Fibroblast of lung (primary cell): ENCODE results near the gene SDK1. TPM values are rescaled to one million over a fixed set of nuclear protein-coding genes. Genes with fewer than 3 reads are reported as not detected.

Source experiments
- DNase-seq, 2 donors: peaks; one replicate each; pipeline versions ENCODE4 v3.0.0 to v3.0.0-alpha.2; 2010; ENCODE audit warnings: low read depth in 2 of 2
- H2AFZ ChIP-seq: 2 replicates; pipeline ENCODE4 v1.5.1; 2012; ENCODE audit warnings: low read length, control low read depth, inconsistent platforms
- H3K27ac ChIP-seq: 2 replicates; pipeline ENCODE4 v1.5.1; 2011; ENCODE audit warnings: low read length, control low read depth; ENCODE audit not compliant: insufficient read depth
- H3K27me3 ChIP-seq: 2 replicates; pipeline ENCODE4 v1.5.1; 2011; ENCODE audit warnings: mild to moderate bottlenecking, low read length; ENCODE audit not compliant: control insufficient read depth, insufficient read depth
- H3K36me3 ChIP-seq: 2 replicates; pipeline ENCODE4 v1.5.1; 2011; ENCODE audit warnings: low read length; ENCODE audit not compliant: control insufficient read depth, insufficient read depth
- H3K4me1 ChIP-seq: 2 replicates; pipeline ENCODE4 v1.5.1; 2011; ENCODE audit warnings: low read length; ENCODE audit not compliant: control insufficient read depth, insufficient read depth; ENCODE audit errors: extremely low read depth
- H3K4me2 ChIP-seq: 2 replicates; pipeline ENCODE4 v1.5.1; 2011; ENCODE audit warnings: low read length, control low read depth; ENCODE audit not compliant: insufficient read depth; ENCODE audit errors: extremely low read depth
- H3K4me3 ChIP-seq, 4 experiments: fragments of 200-600 bp in 1 of 4; sonication (generic) in 1 of 4; replicated peaks in 1 of 4; 2 replicates each; pipeline ENCODE4 v1.5.1; 2011 to 2016; ENCODE audit warnings: low read length in 4 of 4, low read depth in 3 of 4, mild to moderate bottlenecking in 3 of 4, control low read depth in 2 of 4, inconsistent platforms in 1 of 4, mixed read lengths in 1 of 4; ENCODE audit not compliant: insufficient read depth in 1 of 4; ENCODE audit errors: control extremely low read depth in 1 of 4
- H3K79me2 ChIP-seq: 2 replicates; pipeline ENCODE4 v1.5.1; 2012; ENCODE audit warnings: mild to moderate bottlenecking, low read length, inconsistent platforms; ENCODE audit not compliant: control insufficient read depth, insufficient read depth
- H3K9ac ChIP-seq: 2 replicates; pipeline ENCODE4 v1.5.1; 2011; ENCODE audit warnings: mild to moderate bottlenecking, low read length, control low read depth; ENCODE audit not compliant: insufficient read depth
- H3K9me3 ChIP-seq: 2 replicates; pipeline ENCODE4 v1.5.1; 2012; ENCODE audit warnings: low read depth, low read length; ENCODE audit not compliant: control insufficient read depth, insufficient read depth
- H4K20me1 ChIP-seq: 2 replicates; pipeline ENCODE4 v1.5.1; 2011; ENCODE audit warnings: low read length; ENCODE audit not compliant: control insufficient read depth, insufficient read depth; ENCODE audit errors: extremely low read depth
- CTCF ChIP-seq, 2 donors: IDR thresholded peaks in 1 of 2; conservative IDR thresholded peaks in 1 of 2; 1 replicate in 1 of 2; 2 replicates in 1 of 2; pipeline ENCODE4 v1.5.1; 2011 to 2012; ENCODE audit warnings: low read length in 2 of 2, control low read depth in 1 of 2, inconsistent platforms in 1 of 2, low read depth in 1 of 2, mild to moderate bottlenecking in 1 of 2
- EZH2 ChIP-seq: IDR thresholded peaks from 2 replicates; pipeline ENCODE4 v1.5.1; 2012; ENCODE audit warnings: low read length, control low read depth, mild to moderate bottlenecking; ENCODE audit errors: missing control alignments
- polyA plus RNA-seq, 2 donors: library from polyadenylated mRNA; depleted of rRNA in 1 of 2; stranded (reverse) in 1 of 2; unstranded in 1 of 2; fragments of >200 nt; gene quantifications; 2 replicates each; pipeline ENCODE4 v1.2.1, GENCODE V29; 2011 to 2012; ENCODE audit warnings: missing spikeins in 1 of 2
- total RNA-seq: library from RNA; depleted of rRNA; stranded (reverse); fragments of >200 nt; gene quantifications from 2 replicates; pipeline ENCODE4 v1.2.1, GENCODE V29; 2014

SDK1 gene
- total and polyA plus RNA-seq, 2 donors (not counting 1 experiment from before 2014, with no cell fraction given), result 1.0 to 8.6 TPM

- no peak overlapping the region for H3K4me3 ChIP-seq
- H3K27ac ChIP-seq, result no peak overlapping the region
- no peak for DNase-seq
- H3K9me3 ChIP-seq, result no peaks in the 10 kb centered on the region
- H3K36me3 ChIP-seq, result no peaks in the 10 kb centered on the region
- H3K9ac ChIP-seq, result no peak overlapping the region
- TF ChIP-seq CTCF (conservative IDR thresholded peaks at IDR 0.05 in 1 of 2, IDR thresholded peaks at IDR 0.05 in 1 of 2; ENCODE audit: low read depth in 1 of 2, low read length in 2 of 2), result no peak
- no peak for TF ChIP-seq EZH2
- H3K79me2 ChIP-seq, result no peaks in the 10 kb centered on the region
- no peaks in the 10 kb centered on the region for H4K20me1 ChIP-seq
- no peak overlapping the region for H3K4me2 ChIP-seq
- no peak overlapping the region for H2AFZ ChIP-seq
- no peaks in the 10 kb centered on the region for H3K4me1 ChIP-seq
- H3K27me3 ChIP-seq, result no peaks in the 10 kb centered on the region
These were observed 964.0 kb downstream of the SDK1 start for GRCh38 chr7:4265066-4265465.

- Histone ChIP-seq H3K4me2 (no peak overlapping the region), H3K79me2 (no peaks in the 10 kb centered on the region), H3K27ac (no peak overlapping the region), H3K4me3 (no peak overlapping the region), H4K20me1 (no peaks in the 10 kb centered on the region), H3K9ac (no peak overlapping the region), H3K4me1 (no peaks in the 10 kb centered on the region), H3K27me3 (no peaks in the 10 kb centered on the region), H2AFZ (no peak overlapping the region), H3K9me3 (no peaks in the 10 kb centered on the region), H3K36me3 (no peaks in the 10 kb centered on the region)
- DNase-seq, result no peak
- TF ChIP-seq CTCF (conservative IDR thresholded peaks at IDR 0.05 in 1 of 2, IDR thresholded peaks at IDR 0.05 in 1 of 2; ENCODE audit: low read depth in 1 of 2, low read length in 2 of 2), result no peak
- no peak for TF ChIP-seq EZH2
These were observed 964.6 kb downstream of the SDK1 start for GRCh38 chr7:4265676-4266075.

GRCh38 chr7:4266270-4267040 lies 965.4 kb downstream of the SDK1 start:
- DNase-seq, result no peak
- no peaks in the 10 kb centered on the region for H3K9me3 ChIP-seq
- TF ChIP-seq CTCF (conservative IDR thresholded peaks at IDR 0.05 in 1 of 2, IDR thresholded peaks at IDR 0.05 in 1 of 2; ENCODE audit: low read depth in 1 of 2, low read length in 2 of 2), result no peak
- H2AFZ ChIP-seq, result no peak overlapping the region
- H4K20me1 ChIP-seq, result no peaks in the 10 kb centered on the region
- H3K4me2 ChIP-seq, result no peak overlapping the region
- H3K79me2 ChIP-seq, result no peaks in the 10 kb centered on the region
- no peaks in the 10 kb centered on the region for H3K4me1 ChIP-seq
- H3K27me3 ChIP-seq, result no peaks in the 10 kb centered on the region
- H3K36me3 ChIP-seq, result no peaks in the 10 kb centered on the region
- H3K9ac ChIP-seq, result no peak overlapping the region
- no peak overlapping the region for H3K4me3 ChIP-seq
- H3K27ac ChIP-seq, result no peak overlapping the region
